ENCODE data around the gene SPAG9.

Gene SPAG9

GRCh38 chr17:51000835-51001638 is 119.6 kb downstream of the SPAG9 start:
- DNase-seq (ENCODE audit: low read depth in 2 of 2): peak; percentile 81 to 87
- no peak overlapping the region for H3K4me3 ChIP-seq (replicated peaks in 1 of 2; ENCODE audit: low read depth in 2 of 2, low read length in 2 of 2)
- TF ChIP-seq CTCF (IDR thresholded peaks at IDR 0.05; ENCODE audit: low read depth, low read length): peak; percentile 31

- TF ChIP-seq CTCF (IDR thresholded peaks at IDR 0.05; ENCODE audit: low read depth, low read length): no peak
- no peak overlapping the region for H3K4me3 ChIP-seq (replicated peaks in 1 of 2; ENCODE audit: low read depth in 2 of 2, low read length in 2 of 2)
- DNase-seq (ENCODE audit: low read depth in 2 of 2): no peak
Observed at GRCh38 chr17:50995668-50996067, 125.0 kb downstream of the SPAG9 start.

- no peak for DNase-seq (ENCODE audit: low read depth in 2 of 2)
- no peak for TF ChIP-seq CTCF (IDR thresholded peaks at IDR 0.05; ENCODE audit: low read depth, low read length)
- H3K4me3 ChIP-seq (replicated peaks in 1 of 2; ENCODE audit: low read depth in 2 of 2, low read length in 2 of 2): no peak overlapping the region
Observed at GRCh38 chr17:50993544-50993943, 127.1 kb downstream of the SPAG9 start.

- TF ChIP-seq CTCF (IDR thresholded peaks at IDR 0.05; ENCODE audit: low read depth, low read length): no peak
- DNase-seq (ENCODE audit: low read depth in 2 of 2): no peak
- no peak overlapping the region for H3K4me3 ChIP-seq (replicated peaks in 1 of 2; ENCODE audit: low read depth in 2 of 2, low read length in 2 of 2)
Observed at GRCh38 chr17:50989149-50989548, 131.5 kb downstream of the SPAG9 start.

- H3K4me3 ChIP-seq (replicated peaks in 1 of 2; ENCODE audit: low read depth in 2 of 2, low read length in 2 of 2): no peak overlapping the region
- no peak for DNase-seq (ENCODE audit: low read depth in 2 of 2)
- no peak for TF ChIP-seq CTCF (IDR thresholded peaks at IDR 0.05; ENCODE audit: low read depth, low read length)
Observed at GRCh38 chr17:50988427-50988826, 132.2 kb downstream of the SPAG9 start.

GRCh38 chr17:50986989-50987660 is 133.5 kb downstream of the SPAG9 start:
- DNase-seq (ENCODE audit: low read depth in 2 of 2): peak; percentile 23 to 48
- TF ChIP-seq CTCF (IDR thresholded peaks at IDR 0.05; ENCODE audit: low read depth, low read length): no peak
- no peak overlapping the region for H3K4me3 ChIP-seq (replicated peaks in 1 of 2; ENCODE audit: low read depth in 2 of 2, low read length in 2 of 2)
